Measurements from ENCODE around the gene MMEL1.
"Not testable (repeated sequence)": the region's sequence is repeated elsewhere in the genome, so short reads cannot be mapped to it uniquely, and the experiment has no call there.

DNA sequence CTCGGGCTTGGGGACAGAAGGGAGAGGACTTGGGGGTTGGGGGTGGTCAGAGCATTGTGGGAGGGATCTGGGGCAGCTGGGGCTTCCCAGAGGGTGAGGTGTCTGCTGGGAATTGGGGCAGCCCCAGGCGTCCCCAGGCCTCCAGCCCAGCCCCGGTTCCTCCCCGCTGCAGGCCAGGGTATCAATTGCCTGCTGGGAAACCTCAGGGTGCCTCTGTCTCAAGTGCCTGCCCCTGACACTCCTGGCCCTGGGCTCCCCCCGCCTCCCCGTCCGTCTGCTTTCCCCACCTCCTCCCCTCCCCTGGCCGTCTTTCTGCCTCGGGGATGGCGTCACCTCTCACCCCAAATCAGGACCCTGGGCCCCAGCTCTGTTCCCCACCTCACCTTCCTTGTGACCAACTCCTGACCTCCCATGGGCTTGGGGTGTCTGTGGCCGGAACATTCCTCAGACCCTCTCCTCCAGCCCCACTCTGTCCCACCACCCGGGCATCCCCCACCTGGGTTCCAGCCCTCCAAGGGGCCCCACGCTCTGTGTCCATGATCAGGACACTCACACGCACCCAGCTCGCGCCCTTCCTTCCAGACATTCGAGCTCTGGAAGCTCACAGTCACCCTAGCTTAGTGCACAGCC, 64.5 kb downstream of the MMEL1 start:
- TF ChIP-seq, protein P1, sequence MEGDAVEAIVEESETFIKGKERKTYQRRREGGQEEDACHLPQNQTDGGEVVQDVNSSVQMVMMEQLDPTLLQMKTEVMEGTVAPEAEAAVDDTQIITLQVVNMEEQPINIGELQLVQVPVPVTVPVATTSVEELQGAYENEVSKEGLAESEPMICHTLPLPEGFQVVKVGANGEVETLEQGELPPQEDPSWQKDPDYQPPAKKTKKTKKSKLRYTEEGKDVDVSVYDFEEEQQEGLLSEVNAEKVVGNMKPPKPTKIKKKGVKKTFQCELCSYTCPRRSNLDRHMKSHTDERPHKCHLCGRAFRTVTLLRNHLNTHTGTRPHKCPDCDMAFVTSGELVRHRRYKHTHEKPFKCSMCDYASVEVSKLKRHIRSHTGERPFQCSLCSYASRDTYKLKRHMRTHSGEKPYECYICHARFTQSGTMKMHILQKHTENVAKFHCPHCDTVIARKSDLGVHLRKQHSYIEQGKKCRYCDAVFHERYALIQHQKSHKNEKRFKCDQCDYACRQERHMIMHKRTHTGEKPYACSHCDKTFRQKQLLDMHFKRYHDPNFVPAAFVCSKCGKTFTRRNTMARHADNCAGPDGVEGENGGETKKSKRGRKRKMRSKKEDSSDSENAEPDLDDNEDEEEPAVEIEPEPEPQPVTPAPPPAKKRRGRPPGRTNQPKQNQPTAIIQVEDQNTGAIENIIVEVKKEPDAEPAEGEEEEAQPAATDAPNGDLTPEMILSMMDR (IDR thresholded peaks at IDR 0.05): not testable (repeated sequence)
- not testable (repeated sequence) for TF ChIP-seq EP300 (IDR thresholded peaks at IDR 0.05); POLR2A (IDR thresholded peaks at IDR 0.05; ENCODE audit: low read depth); POLR2AphosphoS5 (IDR thresholded peaks at IDR 0.05)
